Erythroblast (primary cell): ENCODE data around the gene CAPN13.

Experiments used
- GATA1 ChIP-seq: IDR thresholded peaks from 2 replicates; pipeline ENCODE4 v1.6.1; 2011; ENCODE audit warnings: low read depth, mild to moderate bottlenecking, control low read depth, low read length, moderate library complexity
- POLR2A ChIP-seq: IDR thresholded peaks from 2 replicates; pipeline ENCODE4 v1.6.1; 2011; ENCODE audit warnings: mild to moderate bottlenecking, low read length

DNA sequence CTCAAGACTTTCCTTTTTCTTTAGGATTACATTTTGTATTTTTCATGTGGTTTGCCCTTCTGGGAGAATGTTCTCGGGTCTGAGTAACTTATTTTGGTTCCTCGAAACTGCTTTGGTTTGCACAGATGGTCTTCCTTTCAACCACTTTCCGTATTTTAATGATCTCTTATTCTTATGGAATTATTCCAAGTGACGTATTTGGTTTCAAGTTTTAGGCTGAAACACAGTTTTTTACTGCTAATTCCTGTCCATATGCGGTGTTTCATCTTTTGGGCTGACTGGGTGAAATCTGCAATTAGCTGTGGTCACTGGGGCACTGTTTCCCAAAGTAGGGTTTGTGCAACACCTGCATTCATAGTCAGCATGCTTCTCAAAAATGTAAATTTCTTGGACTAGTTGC lies 122.7 kb downstream of the CAPN13 start:
- TF ChIP-seq POLR2A (no peak), GATA1 (no peak)
